Transverse colon (tissue), 4 donors: ENCODE measurements around the gene SSC5D.

Source experiments
- POLR2A ChIP-seq: fragments of 450-650 bp; IDR thresholded peaks from one replicate; pipeline ENCODE4 v1.6.1; 2016; ENCODE audit warnings: antibody characterized with exemption, mild to moderate bottlenecking, moderate library complexity
- POLR2AphosphoS5 ChIP-seq, 3 donors: sonication (generic); formaldehyde crosslinking; IDR thresholded peaks; one replicate each; pipeline ENCODE4 v1.6.1; 2016; ENCODE audit warnings: antibody characterized with exemption in 3 of 3
- TF ChIP-seq, protein P1 (sequence below), 5 experiments: fragments of 200-600 bp in 3 of 5; fragments of 450-650 bp in 2 of 5; sonication (generic) in 3 of 5; IDR thresholded peaks; 1 replicate in 2 of 5; 2 replicates in 3 of 5; pipeline ENCODE4 v1.5.1; 2016 to 2017; ENCODE audit warnings: antibody characterized with exemption in 5 of 5, inconsistent platforms in 3 of 5, mild to moderate bottlenecking in 2 of 5, moderate library complexity in 1 of 5

DNA sequence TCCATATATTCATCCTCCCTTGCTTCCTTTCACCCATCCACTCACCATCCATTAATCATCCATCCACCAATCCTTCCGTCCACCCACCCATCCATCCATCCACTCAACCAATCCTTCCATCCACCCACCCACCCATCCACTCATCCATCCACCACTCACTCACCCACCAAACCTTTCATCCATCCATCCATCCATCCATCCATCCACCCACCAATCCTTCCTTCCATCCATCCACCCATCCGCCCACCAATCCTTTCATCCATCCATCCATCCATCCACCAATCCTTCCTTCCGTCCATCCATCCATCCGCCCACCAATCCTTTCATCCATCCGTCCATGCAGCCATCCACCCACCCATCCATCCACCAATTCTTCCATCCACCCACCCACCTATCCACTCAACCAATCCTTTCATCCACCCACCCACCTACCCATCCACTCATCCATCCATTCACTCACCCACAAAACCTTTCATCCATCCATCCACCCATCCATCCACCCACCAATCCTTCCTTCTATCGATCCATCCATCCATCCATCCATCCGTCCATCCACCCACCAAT, 54.1 kb downstream of the SSC5D start:
- TF ChIP-seq POLR2AphosphoS5 (IDR thresholded peaks at IDR 0.05) (no peak), POLR2A (no peak)
- TF ChIP-seq, protein P1, sequence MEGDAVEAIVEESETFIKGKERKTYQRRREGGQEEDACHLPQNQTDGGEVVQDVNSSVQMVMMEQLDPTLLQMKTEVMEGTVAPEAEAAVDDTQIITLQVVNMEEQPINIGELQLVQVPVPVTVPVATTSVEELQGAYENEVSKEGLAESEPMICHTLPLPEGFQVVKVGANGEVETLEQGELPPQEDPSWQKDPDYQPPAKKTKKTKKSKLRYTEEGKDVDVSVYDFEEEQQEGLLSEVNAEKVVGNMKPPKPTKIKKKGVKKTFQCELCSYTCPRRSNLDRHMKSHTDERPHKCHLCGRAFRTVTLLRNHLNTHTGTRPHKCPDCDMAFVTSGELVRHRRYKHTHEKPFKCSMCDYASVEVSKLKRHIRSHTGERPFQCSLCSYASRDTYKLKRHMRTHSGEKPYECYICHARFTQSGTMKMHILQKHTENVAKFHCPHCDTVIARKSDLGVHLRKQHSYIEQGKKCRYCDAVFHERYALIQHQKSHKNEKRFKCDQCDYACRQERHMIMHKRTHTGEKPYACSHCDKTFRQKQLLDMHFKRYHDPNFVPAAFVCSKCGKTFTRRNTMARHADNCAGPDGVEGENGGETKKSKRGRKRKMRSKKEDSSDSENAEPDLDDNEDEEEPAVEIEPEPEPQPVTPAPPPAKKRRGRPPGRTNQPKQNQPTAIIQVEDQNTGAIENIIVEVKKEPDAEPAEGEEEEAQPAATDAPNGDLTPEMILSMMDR (IDR thresholded peaks at IDR 0.05), result no peak
